OCI-LY1 (cell line): ENCODE results near the gene SERGEF.

Experiments
- EZH2 ChIP-seq: fragments of 200-600 bp; sonication (generic), shearing (Covaris generic); IDR thresholded peaks from 2 replicates; pipeline ENCODE4 v1.8.0; 2017; ENCODE audit warnings: borderline replicate concordance, mixed run types, mild to moderate bottlenecking, antibody characterized with exemption, low read length, moderate library complexity, mixed read lengths
- TF ChIP-seq, protein P1 (sequence below): fragments of 200-600 bp; sonication (generic), shearing (Covaris generic); IDR thresholded peaks from 2 replicates; pipeline ENCODE4 v1.5.1; 2017; ENCODE audit warnings: mild to moderate bottlenecking, antibody characterized with exemption, low read length, moderate library complexity, mixed read lengths

DNA sequence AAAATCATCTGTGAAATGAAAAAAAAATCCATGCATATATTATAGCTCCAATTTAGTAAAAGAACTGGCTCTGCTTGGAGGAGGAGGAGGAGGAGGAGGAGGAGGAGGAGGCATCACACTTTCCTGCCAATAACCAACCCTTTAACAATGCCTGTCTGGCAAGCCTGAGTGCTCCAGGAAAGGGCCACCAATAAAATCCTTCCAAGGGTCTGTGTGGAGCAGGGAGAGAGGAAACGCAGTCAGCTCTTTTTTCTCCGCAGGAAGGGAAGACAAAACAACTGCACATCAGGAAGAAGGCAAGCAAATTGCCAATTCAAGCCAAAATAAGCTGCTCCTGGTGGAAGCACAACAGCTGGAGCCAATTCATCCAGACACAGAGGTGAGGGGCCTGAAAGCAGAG lies 139.3 kb downstream of the SERGEF start:
- no peak for TF ChIP-seq EZH2
- TF ChIP-seq, protein P1, sequence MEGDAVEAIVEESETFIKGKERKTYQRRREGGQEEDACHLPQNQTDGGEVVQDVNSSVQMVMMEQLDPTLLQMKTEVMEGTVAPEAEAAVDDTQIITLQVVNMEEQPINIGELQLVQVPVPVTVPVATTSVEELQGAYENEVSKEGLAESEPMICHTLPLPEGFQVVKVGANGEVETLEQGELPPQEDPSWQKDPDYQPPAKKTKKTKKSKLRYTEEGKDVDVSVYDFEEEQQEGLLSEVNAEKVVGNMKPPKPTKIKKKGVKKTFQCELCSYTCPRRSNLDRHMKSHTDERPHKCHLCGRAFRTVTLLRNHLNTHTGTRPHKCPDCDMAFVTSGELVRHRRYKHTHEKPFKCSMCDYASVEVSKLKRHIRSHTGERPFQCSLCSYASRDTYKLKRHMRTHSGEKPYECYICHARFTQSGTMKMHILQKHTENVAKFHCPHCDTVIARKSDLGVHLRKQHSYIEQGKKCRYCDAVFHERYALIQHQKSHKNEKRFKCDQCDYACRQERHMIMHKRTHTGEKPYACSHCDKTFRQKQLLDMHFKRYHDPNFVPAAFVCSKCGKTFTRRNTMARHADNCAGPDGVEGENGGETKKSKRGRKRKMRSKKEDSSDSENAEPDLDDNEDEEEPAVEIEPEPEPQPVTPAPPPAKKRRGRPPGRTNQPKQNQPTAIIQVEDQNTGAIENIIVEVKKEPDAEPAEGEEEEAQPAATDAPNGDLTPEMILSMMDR: no peak
